AG04450 (cell line): Measurements from ENCODE around the gene MOB3A. TPM values are rescaled to one million over a fixed set of nuclear protein-coding genes. Genes with fewer than 3 reads are reported as not detected.

Source experiments
- CTCF ChIA-PET: fragments of 300-600, 350-600 bp; formaldehyde crosslinking; extraction: SDS; loops from one replicate; lab custom pipeline; 2022; ENCODE audit warnings: antibody characterized with exemption, inconsistent platforms; lab: Charles Lee
- POLR2A ChIA-PET: fragments of 350-600 bp; formaldehyde crosslinking; extraction: SDS; loops from one replicate; lab custom pipeline; 2021; ENCODE audit warnings: antibody characterized with exemption, inconsistent platforms; lab: Yijun Ruan, JAX
- DNase-seq: peaks from one replicate; pipeline ENCODE4 v3.0.0-alpha.2; 2011; ENCODE audit warnings: low read depth, low spot score
- H3K27ac ChIP-seq: one replicate; pipeline ENCODE4 v1.5.1; 2012; ENCODE audit warnings: low read depth, low read length, control low read depth
- H3K27me3 ChIP-seq: one replicate; pipeline ENCODE4 v1.6.0; 2012; ENCODE audit warnings: low read length; ENCODE audit not compliant: control insufficient read depth, insufficient read depth
- H3K4me3 ChIP-seq: 2 replicates; pipeline ENCODE4 v1.5.1; 2011; ENCODE audit warnings: mild to moderate bottlenecking, low read depth, low read length, control low read depth
- H3K9me3 ChIP-seq: 2 replicates; pipeline ENCODE4 v1.5.1; 2012; ENCODE audit warnings: low read length; ENCODE audit not compliant: control insufficient read depth, insufficient read depth
- polyA plus RNA-seq: library from polyadenylated mRNA; depleted of rRNA; stranded (reverse); fragments of >200 nt; gene quantifications from 2 replicates; pipeline ENCODE4 v1.2.3, GENCODE V29; 2011
- TF ChIP-seq, protein P1 (sequence below): IDR thresholded peaks from 2 replicates; pipeline ENCODE4 v1.5.1; 2011; ENCODE audit warnings: low read depth, low read length, control low read depth, inconsistent platforms

The MOB3A gene
- polyA plus RNA-seq, 1 experiment, result 20.5 TPM

DNA sequence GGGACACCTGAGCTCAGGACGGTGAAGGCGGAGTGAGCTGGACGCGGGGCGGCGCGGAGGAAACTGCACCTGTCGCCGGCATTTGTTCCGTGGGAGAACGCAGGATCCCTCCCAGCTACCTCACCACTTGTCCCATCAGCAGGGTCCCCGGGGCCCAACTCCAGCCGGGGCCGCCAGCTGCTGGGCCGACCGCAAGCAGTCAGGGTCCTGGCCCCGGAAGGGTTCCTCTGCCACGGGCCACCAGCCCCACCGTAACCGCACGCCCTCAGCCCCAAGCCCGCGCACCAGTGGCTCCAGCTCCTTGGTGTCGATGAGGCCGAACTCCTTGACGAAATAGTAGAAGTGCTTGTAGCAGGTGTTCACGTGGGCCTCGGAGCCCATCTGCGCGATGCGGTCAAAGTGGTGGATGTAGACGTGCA, 19.6 kb downstream of the MOB3A start:
- CTCF ChIA-PET, result no interaction called here
- Histone ChIP-seq H3K27me3 (no peaks in the 10 kb centered on the region), H3K27ac (no peak overlapping the region), H3K4me3 (no peak overlapping the region), H3K9me3 (peaks cover 3% of the 10 kb centered on the region; the same call in 1 of the 2 replicates)
- TF ChIP-seq, protein P1, sequence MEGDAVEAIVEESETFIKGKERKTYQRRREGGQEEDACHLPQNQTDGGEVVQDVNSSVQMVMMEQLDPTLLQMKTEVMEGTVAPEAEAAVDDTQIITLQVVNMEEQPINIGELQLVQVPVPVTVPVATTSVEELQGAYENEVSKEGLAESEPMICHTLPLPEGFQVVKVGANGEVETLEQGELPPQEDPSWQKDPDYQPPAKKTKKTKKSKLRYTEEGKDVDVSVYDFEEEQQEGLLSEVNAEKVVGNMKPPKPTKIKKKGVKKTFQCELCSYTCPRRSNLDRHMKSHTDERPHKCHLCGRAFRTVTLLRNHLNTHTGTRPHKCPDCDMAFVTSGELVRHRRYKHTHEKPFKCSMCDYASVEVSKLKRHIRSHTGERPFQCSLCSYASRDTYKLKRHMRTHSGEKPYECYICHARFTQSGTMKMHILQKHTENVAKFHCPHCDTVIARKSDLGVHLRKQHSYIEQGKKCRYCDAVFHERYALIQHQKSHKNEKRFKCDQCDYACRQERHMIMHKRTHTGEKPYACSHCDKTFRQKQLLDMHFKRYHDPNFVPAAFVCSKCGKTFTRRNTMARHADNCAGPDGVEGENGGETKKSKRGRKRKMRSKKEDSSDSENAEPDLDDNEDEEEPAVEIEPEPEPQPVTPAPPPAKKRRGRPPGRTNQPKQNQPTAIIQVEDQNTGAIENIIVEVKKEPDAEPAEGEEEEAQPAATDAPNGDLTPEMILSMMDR, result no peak
- DNase-seq, result no peak
- POLR2A ChIA-PET, result interaction anchor here (0.7 kb wide), 1 partner anchor 102 kb away, joined by 3 read pairs; no protein-coding TSS in a partner anchor

DNA sequence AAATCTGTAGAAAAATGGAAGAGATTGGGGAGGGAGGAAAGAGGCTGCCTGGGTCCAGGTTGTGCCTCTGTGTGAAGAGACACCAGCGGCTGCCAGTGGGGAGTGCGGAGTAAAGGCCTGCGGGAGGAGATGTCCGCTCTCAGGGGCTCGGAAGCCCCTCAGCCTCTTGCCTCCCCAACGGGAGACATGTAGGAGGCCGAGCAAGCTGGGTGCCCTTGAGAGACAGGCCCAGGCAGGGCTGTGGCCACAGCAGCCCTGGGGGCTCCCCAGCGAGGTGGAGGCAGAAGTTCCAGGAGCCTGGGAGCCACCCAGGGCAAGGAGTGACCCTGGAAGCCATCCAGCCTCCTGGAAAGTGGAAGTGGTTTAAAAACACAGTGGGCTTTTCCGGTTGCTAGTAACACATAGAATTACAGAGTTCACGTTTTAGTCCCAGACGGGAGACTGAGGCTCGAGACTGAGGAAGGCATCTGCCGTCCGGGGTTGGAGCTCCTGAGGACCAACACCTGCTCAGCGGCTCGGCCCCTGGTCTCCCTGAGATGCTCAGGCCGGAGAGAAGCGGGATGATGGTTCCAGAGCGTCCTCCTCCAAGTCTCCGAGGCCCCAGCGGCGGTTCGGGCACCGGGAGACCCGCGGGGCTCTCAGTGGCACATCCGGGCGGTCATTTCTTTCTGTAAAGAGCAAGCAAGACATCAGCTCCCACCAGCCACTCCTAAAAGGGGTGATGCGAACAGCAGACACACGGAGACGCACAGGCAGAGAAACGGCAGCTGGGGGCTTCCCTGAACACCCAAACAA, 23.2 kb downstream of the MOB3A start:
- H3K4me3 ChIP-seq, result no peak overlapping the region
- POLR2A ChIA-PET, result no interaction called here
- no peak for DNase-seq
- no peak overlapping the region for H3K27ac ChIP-seq
- TF ChIP-seq, protein P1, result no peak
- H3K9me3 ChIP-seq, result peaks cover 3% of the 10 kb centered on the region; the same call in 1 of the 2 replicates
- no peaks in the 10 kb centered on the region for H3K27me3 ChIP-seq
- CTCF ChIA-PET, result no interaction called here

DNA sequence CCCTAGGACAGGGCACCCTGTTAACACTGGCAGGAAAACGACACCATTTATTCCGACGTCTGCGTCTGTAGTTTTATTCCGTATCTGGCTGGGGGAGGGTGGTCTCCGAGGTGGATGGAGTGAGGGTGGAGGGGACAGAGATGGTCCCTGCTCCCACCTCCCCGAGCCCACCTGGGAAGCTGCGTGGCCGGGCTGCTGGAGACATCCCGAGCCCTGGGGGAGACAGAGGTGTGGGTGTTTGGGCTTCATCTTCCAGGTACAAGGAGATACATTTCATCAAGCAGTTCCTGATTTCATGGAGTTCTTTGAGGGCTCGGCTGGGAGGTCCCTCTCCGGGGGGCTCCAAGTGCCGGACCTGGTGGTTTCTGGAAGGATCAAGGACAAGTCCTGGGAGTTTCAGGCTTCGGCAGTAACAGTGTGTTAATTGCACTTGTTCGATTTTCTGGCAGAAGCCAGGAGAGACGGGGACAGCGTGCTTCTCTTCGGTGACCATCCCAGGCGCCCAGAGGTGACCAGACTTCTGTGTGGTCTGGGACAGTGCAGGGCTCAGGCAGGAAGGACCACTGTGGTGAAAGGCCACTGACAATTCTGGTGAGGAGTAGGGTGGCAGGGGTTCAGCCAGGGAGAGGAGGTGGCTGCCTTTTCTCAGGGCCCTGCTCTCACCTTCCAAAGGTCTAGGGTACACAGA, 25.0 kb downstream of the MOB3A start:
- POLR2A ChIA-PET, result interaction anchor here (1.0 kb wide), 1 partner anchor 9 kb away, joined by 3 read pairs; no protein-coding TSS in a partner anchor
- no peak for DNase-seq
- H3K4me3 ChIP-seq, result no peak overlapping the region
- no peaks in the 10 kb centered on the region for H3K27me3 ChIP-seq
- no peak overlapping the region for H3K27ac ChIP-seq
- TF ChIP-seq, protein P1, result no peak
- no peaks in the 10 kb centered on the region; the same call in 1 of the 2 replicates for H3K9me3 ChIP-seq
- CTCF ChIA-PET, result interaction anchor here (0.6 to 4.6 kb wide), 5 partner anchors 31 to 562 kb away, joined by 3 to 35 read pairs (median 3); no protein-coding TSS in a partner anchor

DNA sequence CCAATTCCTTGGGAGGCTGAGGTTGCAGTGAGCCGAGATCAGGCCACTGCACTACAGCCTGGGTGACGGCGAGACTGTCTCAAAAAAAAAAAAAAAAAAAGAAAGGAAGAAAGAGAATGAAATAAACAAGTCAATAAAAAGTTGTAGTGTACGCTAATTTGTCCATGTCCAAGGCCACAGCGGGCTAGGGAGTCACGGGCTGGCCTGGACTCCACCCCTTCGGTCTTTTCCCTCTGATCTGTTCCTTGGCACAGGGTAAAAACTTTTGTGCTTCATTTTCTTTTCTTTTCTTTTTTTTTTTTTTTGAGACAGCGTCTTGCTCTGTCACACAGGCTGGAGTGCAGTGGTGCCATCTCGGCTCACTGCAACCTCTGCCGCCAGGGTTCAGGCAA, 25.7 kb downstream of the MOB3A start:
- no peak overlapping the region for H3K4me3 ChIP-seq
- ChIA-PET CTCF (interaction anchor here (0.6 to 4.6 kb wide), 14 partner anchors 7 to 140 kb away, joined by 3 to 35 read pairs (median 4); no protein-coding TSS in a partner anchor), POLR2A (interaction anchor here (0.6 kb wide), 1 partner anchor 81 kb away, joined by 3 read pairs; the partner anchor contains the start of gene AP3D1)
- H3K27me3 ChIP-seq, result no peaks in the 10 kb centered on the region
- H3K9me3 ChIP-seq, result no peaks in the 10 kb centered on the region; the same call in 1 of the 2 replicates
- TF ChIP-seq, protein P1, result no peak
- no peak overlapping the region for H3K27ac ChIP-seq
- DNase-seq, result no peak
